A673 (cell line): ENCODE measurements around the gene SBSN. TPM values are rescaled to one million over a fixed set of nuclear protein-coding genes. Genes with fewer than 3 reads are reported as not detected.

ENCODE experiments used
- BruUV-seq: library from RNA; stranded (reverse); fragments of 400-500 nt; replicated peaks from 2 replicates; lab custom pipeline; 2021; lab: Mats Ljungman, UMichigan
- CTCF ChIA-PET: fragments of 300-600 bp; sonication (Branson Sonifier 250); formaldehyde crosslinking; loops from one replicate; lab custom pipeline; 2022; ENCODE audit warnings: antibody characterized with exemption; lab: Charles Lee
- POLR2A ChIA-PET: fragments of 300-600 bp; sonication (Branson Sonifier 250); formaldehyde crosslinking; loops from one replicate; lab custom pipeline; 2022; ENCODE audit warnings: antibody characterized with exemption; ENCODE audit not compliant: low non-redundant PET; lab: Charles Lee
- DNase-seq: peaks from one replicate; pipeline ENCODE4 v3.0.0-alpha.2; 2015; ENCODE audit warnings: low spot score
- H3K27ac ChIP-seq: fragments of 200-600 bp; sonication (generic); 2 replicates; pipeline ENCODE4 v1.5.1; 2016; ENCODE audit warnings: mixed run types, low read depth, mild to moderate bottlenecking, mixed read lengths, antibody characterized with exemption, low read length; ENCODE audit not compliant: poor library complexity, severe bottlenecking
- H3K27me3 ChIP-seq: fragments of 200-600 bp; sonication (generic); replicated peaks from 2 replicates; pipeline ENCODE4 v1.6.1; 2017; ENCODE audit warnings: mixed run types, low read depth, mild to moderate bottlenecking, mixed read lengths, antibody characterized with exemption, low read length; ENCODE audit not compliant: insufficient read depth, poor library complexity
- H3K36me3 ChIP-seq: fragments of 200-600 bp; sonication (generic); 2 replicates; pipeline ENCODE4 v1.6.1; 2016; ENCODE audit warnings: mixed run types, mild to moderate bottlenecking, mixed read lengths, antibody characterized with exemption, low read length; ENCODE audit not compliant: insufficient read depth, poor library complexity, severe bottlenecking
- H3K4me1 ChIP-seq: fragments of 200-600 bp; sonication (generic); 2 replicates; pipeline ENCODE4 v1.6.1; 2017; ENCODE audit warnings: mixed run types, mild to moderate bottlenecking, mixed read lengths, antibody characterized with exemption, low read length; ENCODE audit not compliant: insufficient read depth, poor library complexity, severe bottlenecking
- H3K4me3 ChIP-seq: fragments of 200-600 bp; sonication (generic); 2 replicates; pipeline ENCODE4 v1.5.1; 2016; ENCODE audit warnings: low read depth, mixed run types, mild to moderate bottlenecking, mixed read lengths, low read length; ENCODE audit not compliant: poor library complexity, severe bottlenecking
- H3K9me3 ChIP-seq: fragments of 200-600 bp; sonication (generic); 2 replicates; pipeline ENCODE4 v1.6.1; 2016; ENCODE audit warnings: mixed run types, low read depth, mild to moderate bottlenecking, mixed read lengths, antibody characterized with exemption, low read length; ENCODE audit not compliant: poor library complexity, severe bottlenecking
- CTCF ChIP-seq: fragments of 300-800, 200-600 bp; sonication (generic); conservative IDR thresholded peaks from 2 replicates; pipeline ENCODE4 v1.5.1; 2017; ENCODE audit warnings: low read depth, mild to moderate bottlenecking, antibody characterized with exemption, low read length, moderate library complexity, mixed read lengths
- EZH2 ChIP-seq: fragments of 200-600 bp; sonication (generic); IDR thresholded peaks from 2 replicates; pipeline ENCODE4 v1.6.1; 2017; ENCODE audit warnings: borderline replicate concordance, low read depth, mild to moderate bottlenecking, mixed read lengths, antibody characterized with exemption, low read length; ENCODE audit not compliant: poor library complexity, severe bottlenecking
- intact Hi-C: fragments of 100-400 bp; cut with micrococcal nuclease; formaldehyde crosslinking; loops from one replicate; pipeline ENCODE4 v1.10.0; 2022; ENCODE audit not compliant: unreplicated experiment
- total RNA-seq: library from RNA; stranded (reverse); gene quantifications from 2 replicates; pipeline ENCODE4 v1.2.3, GENCODE V29; 2021

SBSN gene
- total RNA-seq, 1 experiment from 2014 or later, result not detected

DNA sequence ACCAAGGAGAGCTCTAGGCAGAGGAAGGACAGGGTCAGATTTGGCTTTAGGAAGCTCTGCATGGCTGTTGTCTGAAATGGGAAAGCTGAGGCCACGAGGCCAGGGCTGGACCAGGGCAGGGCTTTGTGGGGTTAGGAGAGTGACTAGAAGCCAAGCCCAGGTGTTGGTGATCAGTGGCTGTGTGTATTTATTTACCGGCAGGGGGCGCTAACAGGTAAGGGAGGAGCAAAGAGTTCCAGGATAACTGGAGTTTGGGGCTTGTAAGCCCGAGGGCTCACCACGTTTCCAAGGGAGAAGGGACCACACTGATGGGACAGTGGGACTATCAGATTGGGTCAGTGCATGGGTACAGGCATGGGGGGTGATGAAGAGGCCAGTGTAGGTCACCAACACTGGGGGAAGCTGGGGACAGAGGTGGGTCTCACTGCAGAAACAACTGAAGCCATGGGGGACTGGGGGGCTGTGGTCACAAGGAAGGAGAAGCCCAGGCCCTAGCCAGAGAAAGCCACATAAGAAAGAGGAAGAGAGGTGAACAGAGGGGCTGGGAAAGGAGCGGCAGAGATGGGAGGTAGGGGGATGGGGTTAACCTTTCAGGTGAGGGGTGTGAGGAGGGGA is 21.2 kb upstream of the SBSN start:
- DNase-seq, result peak; percentile 83
- H3K9me3 ChIP-seq, result no peaks in the 10 kb centered on the region
- H3K4me3 ChIP-seq, result no peak overlapping the region
- intact Hi-C loops, result loop anchor here (2.0 kb wide), 1 partner anchor 168 kb away; no protein-coding TSS in a partner anchor
- no peaks in the 10 kb centered on the region for H3K36me3 ChIP-seq
- no TSS peak for BruUV-seq
- no peaks in the 10 kb centered on the region for H3K27me3 ChIP-seq
- POLR2A ChIA-PET, result interaction anchor here (0.6 kb wide), 1 partner anchor 93 kb away, joined by 3 read pairs; no protein-coding TSS in a partner anchor
- TF ChIP-seq CTCF (peak; percentile 87), EZH2 (no peak)
- H3K27ac ChIP-seq, result no peak overlapping the region
- CTCF ChIA-PET, result interaction anchor here (0.5 kb wide), 1 partner anchor 27 kb away, joined by 7 read pairs; no protein-coding TSS in a partner anchor
- peaks cover 10% of the 10 kb centered on the region for H3K4me1 ChIP-seq

GRCh38 chr19:35546532-35546931 is 18.4 kb upstream of the SBSN start:
- ChIA-PET CTCF (no interaction called here), POLR2A (no interaction called here)
- TF ChIP-seq CTCF, result no peak
- TF ChIP-seq EZH2, result no peak
- BruUV-seq, result TSS peak; percentile 68
- no peaks in the 10 kb centered on the region for H3K36me3 ChIP-seq
- H3K27ac ChIP-seq, result no peak overlapping the region
- no peaks in the 10 kb centered on the region for H3K9me3 ChIP-seq
- peak overlapping the region; percentile 93 for H3K4me3 ChIP-seq
- no peaks in the 10 kb centered on the region for H3K27me3 ChIP-seq
- intact Hi-C loops, result no loop called here
- DNase-seq, result no peak
- H3K4me1 ChIP-seq, result peaks cover 11% of the 10 kb centered on the region

DNA sequence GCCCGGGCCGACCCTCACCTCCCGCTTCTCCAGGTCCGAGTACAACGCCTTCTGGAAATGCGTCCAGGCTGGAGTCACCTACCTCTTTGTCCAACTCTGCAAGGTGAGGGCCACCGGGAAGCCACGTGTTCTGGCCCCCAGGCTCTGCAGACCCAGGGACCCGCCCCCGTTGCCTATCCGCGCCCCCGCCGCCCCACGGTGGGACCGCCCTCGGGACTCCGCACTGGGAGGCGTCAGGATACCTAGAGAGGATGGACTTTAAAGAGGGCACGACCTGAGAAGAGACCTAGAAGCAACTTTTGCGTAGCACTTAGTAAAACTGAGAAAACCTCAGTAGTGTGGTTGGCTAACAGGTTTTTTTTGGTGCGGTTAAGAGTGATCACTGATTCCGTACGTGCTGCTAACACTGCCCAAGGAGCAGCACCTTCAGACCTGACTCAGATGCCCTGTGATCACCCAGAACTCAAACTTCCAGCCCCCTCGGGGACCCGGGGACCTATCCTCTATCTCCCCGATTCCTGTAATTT is 17.8 kb upstream of the SBSN start:
- Histone ChIP-seq H3K27ac (peak overlapping the region; percentile 83), H3K9me3 (no peaks in the 10 kb centered on the region), H3K36me3 (no peaks in the 10 kb centered on the region), H3K27me3 (no peaks in the 10 kb centered on the region), H3K4me1 (peaks cover 11% of the 10 kb centered on the region), H3K4me3 (peak overlapping the region; percentile 93)
- intact Hi-C loops, result no loop called here
- TF ChIP-seq EZH2 (no peak), CTCF (no peak)
- ChIA-PET CTCF (no interaction called here), POLR2A (no interaction called here)
- no TSS peak for BruUV-seq
- DNase-seq, result peak; percentile 47
